Activated naive CD8-positive, alpha-beta T cell treated with anti-CD3 and anti-CD28 coated beads, Interleukin-2, amount 10 ng/mL, durations not matched to agents 7 days and 5 days (primary cell): Measurements from ENCODE around the gene M1AP. TPM values are rescaled to one million over a fixed set of nuclear protein-coding genes. Genes with fewer than 3 reads are reported as not detected.

Experiments
- ATAC-seq: fragments of 150-1000 bp; cut with Tn5 transposase; one replicate; pipeline ENCODE4 v1.10.0; 2021; ENCODE audit warnings: low read depth, moderate library complexity
- POLR2A ChIA-PET: fragments of 350-600 bp; sonication (Branson Sonifier 250); formaldehyde crosslinking; loops from one replicate; lab custom pipeline; 2021; ENCODE audit warnings: antibody characterized with exemption; lab: Charles Lee
- DNase-seq: peaks from one replicate; pipeline ENCODE4 v3.0.0; 2021
- H3K27ac Mint-ChIP-seq: one replicate; pipeline ENCODE4 v1.8.0; 2022; ENCODE audit warnings: mild to moderate bottlenecking, mixed read lengths
- H3K27me3 Mint-ChIP-seq: one replicate; pipeline ENCODE4 v1.8.0; 2022; ENCODE audit warnings: mild to moderate bottlenecking, moderate library complexity, mixed read lengths
- H3K36me3 Mint-ChIP-seq: one replicate; pipeline ENCODE4 v1.8.0; 2021; ENCODE audit warnings: mild to moderate bottlenecking, mixed read lengths
- H3K4me1 Mint-ChIP-seq: one replicate; pipeline ENCODE4 v1.8.0; 2021; ENCODE audit warnings: mixed read lengths
- H3K4me3 Mint-ChIP-seq: one replicate; pipeline ENCODE4 v1.8.0; 2022; ENCODE audit warnings: mild to moderate bottlenecking, moderate library complexity, mixed read lengths
- H3K9me3 Mint-ChIP-seq: one replicate; pipeline ENCODE4 v1.8.0; 2021; ENCODE audit warnings: mixed read lengths
- total RNA-seq, 2 experiments: library from RNA; stranded (reverse); gene quantifications; one replicate each; pipeline ENCODE4 v1.2.3, GENCODE V29; 2021

The M1AP gene, protein sequence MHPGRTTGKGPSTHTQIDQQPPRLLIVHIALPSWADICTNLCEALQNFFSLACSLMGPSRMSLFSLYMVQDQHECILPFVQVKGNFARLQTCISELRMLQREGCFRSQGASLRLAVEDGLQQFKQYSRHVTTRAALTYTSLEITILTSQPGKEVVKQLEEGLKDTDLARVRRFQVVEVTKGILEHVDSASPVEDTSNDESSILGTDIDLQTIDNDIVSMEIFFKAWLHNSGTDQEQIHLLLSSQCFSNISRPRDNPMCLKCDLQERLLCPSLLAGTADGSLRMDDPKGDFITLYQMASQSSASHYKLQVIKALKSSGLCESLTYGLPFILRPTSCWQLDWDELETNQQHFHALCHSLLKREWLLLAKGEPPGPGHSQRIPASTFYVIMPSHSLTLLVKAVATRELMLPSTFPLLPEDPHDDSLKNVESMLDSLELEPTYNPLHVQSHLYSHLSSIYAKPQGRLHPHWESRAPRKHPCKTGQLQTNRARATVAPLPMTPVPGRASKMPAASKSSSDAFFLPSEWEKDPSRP
- not detected for total RNA-seq

DNA sequence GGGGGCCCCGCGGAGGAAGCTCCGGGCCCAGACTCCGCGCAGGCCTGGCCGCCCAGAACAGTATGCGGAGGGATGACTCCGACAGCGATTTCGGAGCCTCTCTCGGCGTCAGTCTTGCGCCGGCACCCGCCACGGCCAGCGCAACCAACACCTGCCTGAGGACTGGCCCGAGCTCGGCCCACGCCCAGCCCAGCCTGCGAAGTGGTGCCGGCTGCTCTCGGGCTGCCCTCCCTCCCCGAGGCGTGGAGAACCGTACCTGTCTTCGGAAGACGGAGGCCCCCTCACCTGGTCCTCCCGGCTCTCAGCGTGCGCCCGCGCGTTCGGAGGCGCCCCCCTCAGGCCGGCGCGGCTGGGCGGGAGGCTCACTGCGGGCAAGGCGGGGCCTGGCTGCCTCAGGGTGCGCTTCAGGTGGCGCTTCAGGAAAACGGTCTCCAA, at the start of gene M1AP:
Gene M1AP, minus strand, starts transcription at position 322 of the 435 bp plus-strand sequence. CDS start 8,055 bp downstream, outside the sequence.
- DNase-seq = peak; percentile 42
- POLR2A ChIA-PET = no interaction called here
- Mint-ChIP-seq H3K27me3 (peaks cover 28% of the 10 kb centered on the region), H3K27ac (no peak within 1 kb of the TSS), H3K4me3 (peak within 1 kb of the TSS; percentile 36), H3K9me3 (no peaks in the 10 kb centered on the region), H3K4me1 (peaks cover 3% of the 10 kb centered on the region), H3K36me3 (no peaks in the 10 kb centered on the region)
- peak; percentile 63 for ATAC-seq

- DNase-seq = no peak
- Mint-ChIP-seq H3K27ac (no peak overlapping the region), H3K4me3 (no peak overlapping the region), H3K9me3 (no peaks in the 10 kb centered on the region), H3K4me1 (no peaks in the 10 kb centered on the region), H3K36me3 (no peaks in the 10 kb centered on the region), H3K27me3 (peaks cover 18% of the 10 kb centered on the region)
- ATAC-seq = no peak
- POLR2A ChIA-PET = no interaction called here
These were observed 48.7 kb upstream of the M1AP start for GRCh38 chr2:74696829-74697228.

DNA sequence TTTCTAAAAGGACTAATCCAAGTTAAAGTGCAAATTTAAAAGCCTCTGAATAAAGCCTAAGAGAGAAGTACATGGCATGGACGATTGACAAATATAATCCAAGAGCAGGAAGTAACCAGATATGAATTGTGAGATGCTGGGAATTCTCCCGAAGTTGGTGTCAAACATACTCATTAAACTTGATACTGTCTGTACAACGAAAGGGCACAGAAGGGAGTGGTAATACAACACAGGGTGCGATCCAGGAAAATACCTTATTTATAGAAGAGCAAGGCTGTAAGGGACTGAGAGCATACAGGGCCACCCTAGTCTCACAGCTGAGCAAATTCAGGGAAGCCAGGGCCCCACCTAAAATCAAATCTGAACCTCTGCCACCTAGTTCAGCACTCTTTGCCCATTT, 47.5 kb upstream of the M1AP start:
- Mint-ChIP-seq H3K4me3 (no peak overlapping the region), H3K4me1 (no peaks in the 10 kb centered on the region), H3K27me3 (peaks cover 18% of the 10 kb centered on the region), H3K36me3 (no peaks in the 10 kb centered on the region), H3K9me3 (no peaks in the 10 kb centered on the region), H3K27ac (no peak overlapping the region)
- ATAC-seq (no peak), DNase-seq (no peak)
- POLR2A ChIA-PET = no interaction called here

GRCh38 chr2:74694281-74694680, 46.2 kb upstream of the M1AP start:
- ATAC-seq (no peak), DNase-seq (no peak)
- Mint-ChIP-seq H3K4me1 (no peaks in the 10 kb centered on the region), H3K9me3 (no peaks in the 10 kb centered on the region), H3K27me3 (peaks cover 13% of the 10 kb centered on the region), H3K4me3 (no peak overlapping the region), H3K27ac (no peak overlapping the region), H3K36me3 (no peaks in the 10 kb centered on the region)
- POLR2A ChIA-PET = no interaction called here

GRCh38 chr2:74693668-74694067, 45.5 kb upstream of the M1AP start:
- POLR2A ChIA-PET = no interaction called here
- ATAC-seq (no peak), DNase-seq (no peak)
- Mint-ChIP-seq H3K36me3 (no peaks in the 10 kb centered on the region), H3K9me3 (no peaks in the 10 kb centered on the region), H3K27me3 (peaks cover 13% of the 10 kb centered on the region), H3K27ac (no peak overlapping the region), H3K4me3 (no peak overlapping the region), H3K4me1 (no peaks in the 10 kb centered on the region)

- ATAC-seq = no peak
- peaks cover 13% of the 10 kb centered on the region for H3K27me3 Mint-ChIP-seq
- H3K4me1 Mint-ChIP-seq = no peaks in the 10 kb centered on the region
- H3K4me3 Mint-ChIP-seq = no peak overlapping the region
- H3K27ac Mint-ChIP-seq = no peak overlapping the region
- H3K9me3 Mint-ChIP-seq = no peaks in the 10 kb centered on the region
- POLR2A ChIA-PET = no interaction called here
- DNase-seq = no peak
- no peaks in the 10 kb centered on the region for H3K36me3 Mint-ChIP-seq
These were observed 45.1 kb upstream of the M1AP start for GRCh38 chr2:74693213-74693612.

DNA sequence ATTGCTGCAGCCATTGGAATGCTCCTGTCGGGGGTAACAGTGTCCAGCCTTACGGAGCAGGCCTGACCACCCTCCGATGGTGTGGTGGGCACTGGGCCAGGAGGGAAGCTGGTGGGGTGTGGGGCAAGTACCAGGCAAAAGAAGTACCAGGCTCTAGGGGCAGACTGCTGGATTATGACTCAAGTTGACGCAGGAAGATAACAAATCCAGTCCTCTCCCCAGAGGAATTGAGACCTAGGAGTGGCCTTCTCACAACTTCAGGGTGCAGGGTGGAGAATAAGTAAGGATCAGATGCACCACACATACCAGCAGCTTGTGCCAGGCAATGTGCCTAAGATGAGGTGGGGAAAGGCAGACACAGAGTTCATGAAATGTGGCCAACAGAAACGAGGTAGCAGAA, 43.8 kb upstream of the M1AP start:
- DNase-seq (no peak), ATAC-seq (no peak)
- H3K4me1 Mint-ChIP-seq = no peaks in the 10 kb centered on the region
- POLR2A ChIA-PET = no interaction called here
- H3K27me3 Mint-ChIP-seq = peaks cover 10% of the 10 kb centered on the region
- H3K36me3 Mint-ChIP-seq = no peaks in the 10 kb centered on the region
- no peaks in the 10 kb centered on the region for H3K9me3 Mint-ChIP-seq
- no peak overlapping the region for H3K4me3 Mint-ChIP-seq
- H3K27ac Mint-ChIP-seq = no peak overlapping the region

- ATAC-seq (no peak), DNase-seq (no peak)
- Mint-ChIP-seq H3K4me3 (no peak overlapping the region), H3K9me3 (no peaks in the 10 kb centered on the region), H3K27me3 (peaks cover 9% of the 10 kb centered on the region), H3K36me3 (peaks cover 1% of the 10 kb centered on the region), H3K27ac (no peak overlapping the region), H3K4me1 (no peaks in the 10 kb centered on the region)
- POLR2A ChIA-PET = no interaction called here
These were observed 42.4 kb upstream of the M1AP start for GRCh38 chr2:74690571-74690970.

DNA sequence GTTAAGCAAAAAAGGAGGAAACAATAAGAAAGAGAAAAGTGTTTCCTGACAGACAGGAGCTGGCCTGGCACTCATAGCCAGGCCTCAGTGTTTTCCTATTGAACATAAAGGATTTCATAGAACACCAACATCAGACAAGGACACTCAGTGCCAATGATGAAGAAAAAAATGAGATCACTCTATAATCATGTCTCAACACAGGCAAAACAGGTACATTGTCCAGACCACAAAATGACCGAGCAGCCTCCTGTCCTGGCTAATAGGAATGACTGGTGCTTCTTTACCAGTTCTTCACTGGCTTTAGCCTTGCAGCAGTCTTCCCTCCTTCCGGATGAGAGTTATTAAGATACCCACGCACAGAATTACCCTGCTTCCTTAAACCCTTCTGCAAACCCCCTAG, 41.5 kb upstream of the M1AP start:
- ATAC-seq (no peak), DNase-seq (no peak)
- Mint-ChIP-seq H3K36me3 (peaks cover 1% of the 10 kb centered on the region), H3K27me3 (peaks cover 7% of the 10 kb centered on the region), H3K9me3 (no peaks in the 10 kb centered on the region), H3K4me3 (no peak overlapping the region), H3K27ac (no peak overlapping the region), H3K4me1 (no peaks in the 10 kb centered on the region)
- POLR2A ChIA-PET = no interaction called here

DNA sequence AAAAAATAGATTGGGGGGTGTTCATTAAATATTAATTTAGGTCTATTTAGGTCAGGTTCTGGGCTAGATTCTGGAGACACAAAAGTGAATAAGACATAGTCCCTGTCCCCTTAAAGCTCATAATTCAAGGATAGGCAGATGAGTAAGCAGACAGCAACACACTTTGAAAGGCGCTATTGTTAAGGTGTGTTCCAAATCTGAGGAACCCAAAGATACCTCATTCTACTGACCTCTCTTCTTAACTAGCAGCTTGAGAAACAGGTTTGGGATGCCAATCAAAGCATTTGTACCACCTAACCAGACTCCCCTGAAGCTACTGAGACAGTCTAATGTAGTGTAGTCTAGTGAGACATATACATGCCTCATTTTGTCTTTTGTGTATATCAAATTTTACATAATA, 40.8 kb upstream of the M1AP start:
- POLR2A ChIA-PET = no interaction called here
- H3K4me1 Mint-ChIP-seq = no peaks in the 10 kb centered on the region

GRCh38 chr2:74685408-74685807, 37.3 kb upstream of the M1AP start:
- Mint-ChIP-seq H3K4me1 (no peaks in the 10 kb centered on the region), H3K4me3 (no peak overlapping the region), H3K36me3 (peaks cover 1% of the 10 kb centered on the region), H3K9me3 (no peaks in the 10 kb centered on the region), H3K27ac (no peak overlapping the region), H3K27me3 (no peaks in the 10 kb centered on the region)
- ATAC-seq (no peak), DNase-seq (no peak)
- POLR2A ChIA-PET = no interaction called here

More for the DNA sequence above, 40.8 kb upstream of the M1AP start:
- Mint-ChIP-seq H3K27me3 (peaks cover 4% of the 10 kb centered on the region), H3K9me3 (no peaks in the 10 kb centered on the region), H3K36me3 (peaks cover 1% of the 10 kb centered on the region), H3K27ac (no peak overlapping the region), H3K4me3 (no peak overlapping the region)
- DNase-seq = no peak
- ATAC-seq = no peak

GRCh38 chr2:74682501-74682900, 34.4 kb upstream of the M1AP start:
- Mint-ChIP-seq H3K4me1 (no peaks in the 10 kb centered on the region), H3K4me3 (no peak overlapping the region), H3K27me3 (no peaks in the 10 kb centered on the region), H3K36me3 (peaks cover 1% of the 10 kb centered on the region), H3K27ac (no peak overlapping the region), H3K9me3 (no peaks in the 10 kb centered on the region)
- ATAC-seq (no peak), DNase-seq (no peak)
- POLR2A ChIA-PET = no interaction called here

DNA sequence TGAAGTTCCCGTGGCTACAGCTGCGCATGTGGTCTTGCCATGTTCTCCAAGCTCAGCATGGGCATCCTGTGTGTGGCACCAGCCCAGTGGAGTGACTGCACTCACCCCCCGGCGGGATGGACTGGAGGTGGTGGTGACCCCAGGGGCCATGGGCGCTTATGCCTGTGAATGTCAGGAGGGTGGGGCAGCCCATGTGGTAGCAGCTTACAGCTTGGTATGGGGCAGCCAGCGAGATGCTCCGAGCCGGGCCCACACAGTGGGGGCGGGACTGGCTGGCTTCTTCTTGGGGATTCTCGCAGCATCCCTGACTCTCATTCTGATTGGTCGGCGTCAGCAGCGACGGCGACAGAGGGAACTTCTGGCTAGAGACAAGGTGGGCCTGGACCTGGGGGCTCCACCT, 31.5 kb upstream of the M1AP start:
- POLR2A ChIA-PET = no interaction called here
- ATAC-seq (no peak), DNase-seq (no peak)
- Mint-ChIP-seq H3K4me1 (no peaks in the 10 kb centered on the region), H3K27ac (no peak overlapping the region), H3K9me3 (no peaks in the 10 kb centered on the region), H3K27me3 (no peaks in the 10 kb centered on the region), H3K36me3 (peaks cover 7% of the 10 kb centered on the region), H3K4me3 (no peak overlapping the region)

- H3K4me3 Mint-ChIP-seq = no peak overlapping the region
- H3K9me3 Mint-ChIP-seq = no peaks in the 10 kb centered on the region
- POLR2A ChIA-PET = no interaction called here
- H3K27me3 Mint-ChIP-seq = no peaks in the 10 kb centered on the region
- no peak for ATAC-seq
- no peaks in the 10 kb centered on the region for H3K4me1 Mint-ChIP-seq
- no peak for DNase-seq
- peaks cover 7% of the 10 kb centered on the region for H3K36me3 Mint-ChIP-seq
- H3K27ac Mint-ChIP-seq = no peak overlapping the region
These were observed 28.2 kb upstream of the M1AP start for GRCh38 chr2:74676331-74676730.
